ENCODE results near the gene KRTAP2-4. TPM values are rescaled to one million over a fixed set of nuclear protein-coding genes. Genes with fewer than 3 reads are reported as not detected.
"Not testable (repeated sequence)": the region's sequence is repeated elsewhere in the genome, so short reads cannot be mapped to it uniquely, and the experiment has no call there.

KRTAP2-4 gene
- polyA plus RNA-seq, 3 donors, result not detected

GRCh38 chr17:41103896-41104295 lies 38.2 kb upstream of the KRTAP2-4 start:
- H3K4me1 ChIP-seq (ENCODE audit: control insufficient read depth in 1 of 2, insufficient read depth in 2 of 2, low read length in 2 of 2), result peaks cover 5 to 13% of the 10 kb centered on the region in 2 donors
- H3K36me3 Mint-ChIP-seq, result no peaks in the 10 kb centered on the region
- no peak overlapping the region for H2AFZ ChIP-seq (ENCODE audit: insufficient read depth, low read depth, low read length, poor library complexity, severe bottlenecking)
- no peak overlapping the region for H3K27ac Mint-ChIP-seq
- intact Hi-C loops (cut with micrococcal nuclease), result no loop called here
- H3K4me1 Mint-ChIP-seq, result peaks cover 11% of the 10 kb centered on the region
- no CpG with 5 or more reads among the region's 1 CpG for WGBS (ENCODE audit: insufficient coverage)
- no peaks in the 10 kb centered on the region for H3K36me3 ChIP-seq (replicated peaks in 1 of 2; ENCODE audit: control insufficient read depth in 1 of 2, insufficient read depth in 2 of 2, low read length in 2 of 2)
- peaks cover 0 to 3% (median 0%) of the 10 kb centered on the region in 7 donors for H3K9me3 Mint-ChIP-seq
- H4K20me1 ChIP-seq (ENCODE audit: insufficient read depth, low read length), result no peaks in the 10 kb centered on the region
- H3K27ac ChIP-seq (ENCODE audit: low read depth in 1 of 2, low read length in 2 of 2), result no peak overlapping the region
- no peak overlapping the region for H3K4me3 Mint-ChIP-seq
- H3K4me2 ChIP-seq (replicated peaks; ENCODE audit: extremely low read depth, low read length, poor library complexity, severe bottlenecking), result no peak overlapping the region
- H3K9ac ChIP-seq (ENCODE audit: insufficient read depth, low read length, poor library complexity, severe bottlenecking), result no peak overlapping the region
- peaks cover 0 to 2% (median 1%) of the 10 kb centered on the region in 3 donors for H3K27me3 Mint-ChIP-seq (ENCODE audit: low read depth in 3 of 3)
- no peaks in the 10 kb centered on the region for H3K27me3 ChIP-seq (ENCODE audit: control insufficient read depth in 2 of 2, insufficient read depth in 2 of 2, low read length in 2 of 2)
- no peaks in the 10 kb centered on the region for H3K79me2 ChIP-seq (ENCODE audit: insufficient read depth, low read length)
- DNase-seq, result no peak
- no peak overlapping the region for H3K4me3 ChIP-seq (replicated peaks in 1 of 3; ENCODE audit: low read depth in 2 of 3, low read length in 3 of 3)
- TF ChIP-seq CTCF (IDR thresholded peaks at IDR 0.05), result no peak
- no peaks in the 10 kb centered on the region for H3K9me3 ChIP-seq (replicated peaks in 1 of 2; ENCODE audit: control insufficient read depth in 1 of 2, insufficient read depth in 1 of 2, low read length in 2 of 2)

GRCh38 chr17:41101586-41102259 lies 36.0 kb upstream of the KRTAP2-4 start, which contains the start of gene KRTAP4-16:
Gene KRTAP4-16, minus strand, starts transcription at chr17:41102209. Its CDS starts 0 bp downstream, at chr17:41102209.
- intact Hi-C loops (cut with micrococcal nuclease), result no loop called here
- Histone ChIP-seq H3K79me2 (ENCODE audit: insufficient read depth, low read length) (no peaks in the 10 kb centered on the region), H3K36me3 (replicated peaks in 1 of 2; ENCODE audit: control insufficient read depth in 1 of 2, insufficient read depth in 2 of 2, low read length in 2 of 2) (no peaks in the 10 kb centered on the region), H3K9me3 (replicated peaks in 1 of 2; ENCODE audit: control insufficient read depth in 1 of 2, insufficient read depth in 1 of 2, low read length in 2 of 2) (no peaks in the 10 kb centered on the region), H4K20me1 (ENCODE audit: insufficient read depth, low read length) (no peaks in the 10 kb centered on the region), H3K4me2 (replicated peaks; ENCODE audit: extremely low read depth, low read length, poor library complexity, severe bottlenecking) (no peak within 1 kb of the TSS), H3K4me1 (ENCODE audit: control insufficient read depth in 1 of 2, insufficient read depth in 2 of 2, low read length in 2 of 2) (no peaks in the 10 kb centered on the region), H3K27ac (ENCODE audit: low read depth in 1 of 2, low read length in 2 of 2) (no peak within 1 kb of the TSS), H2AFZ (ENCODE audit: insufficient read depth, low read depth, low read length, poor library complexity, severe bottlenecking) (no peak within 1 kb of the TSS), H3K4me3 (replicated peaks in 1 of 3; ENCODE audit: low read depth in 2 of 3, low read length in 3 of 3) (no peak within 1 kb of the TSS), H3K27me3 (ENCODE audit: control insufficient read depth in 2 of 2, insufficient read depth in 2 of 2, low read length in 2 of 2) (no peaks in the 10 kb centered on the region), H3K9ac (ENCODE audit: insufficient read depth, low read length, poor library complexity, severe bottlenecking) (no peak within 1 kb of the TSS)
- no peak for DNase-seq
- Mint-ChIP-seq H3K4me1 (peaks cover 5% of the 10 kb centered on the region), H3K36me3 (no peaks in the 10 kb centered on the region), H3K27ac (no peak within 1 kb of the TSS), H3K4me3 (no peak within 1 kb of the TSS), H3K27me3 (ENCODE audit: low read depth in 3 of 3) (peaks cover 0 to 7% (median 1%) of the 10 kb centered on the region in 3 donors), H3K9me3 (peaks cover 0 to 3% (median 0%) of the 10 kb centered on the region in 7 donors)
- 73% methylated on average over 8 of the region's 10 CpGs for WGBS (ENCODE audit: insufficient coverage)
- no peak for TF ChIP-seq CTCF (IDR thresholded peaks at IDR 0.05)

- H3K27me3 Mint-ChIP-seq (ENCODE audit: low read depth in 3 of 3); H3K36me3 Mint-ChIP-seq; H3K4me1 ChIP-seq (ENCODE audit: control insufficient read depth in 1 of 2, insufficient read depth in 2 of 2, low read length in 2 of 2); DNase-seq; H4K20me1 ChIP-seq (ENCODE audit: insufficient read depth, low read length); H3K36me3 ChIP-seq (replicated peaks in 1 of 2; ENCODE audit: control insufficient read depth in 1 of 2, insufficient read depth in 2 of 2, low read length in 2 of 2); H3K27ac ChIP-seq (ENCODE audit: low read depth in 1 of 2, low read length in 2 of 2); H3K4me1 Mint-ChIP-seq; H3K79me2 ChIP-seq (ENCODE audit: insufficient read depth, low read length); H3K27ac Mint-ChIP-seq; intact Hi-C loops (cut with micrococcal nuclease); H3K4me2 ChIP-seq (replicated peaks; ENCODE audit: extremely low read depth, low read length, poor library complexity, severe bottlenecking); H2AFZ ChIP-seq (ENCODE audit: insufficient read depth, low read depth, low read length, poor library complexity, severe bottlenecking); H3K27me3 ChIP-seq (ENCODE audit: control insufficient read depth in 2 of 2, insufficient read depth in 2 of 2, low read length in 2 of 2); H3K4me3 ChIP-seq (replicated peaks in 1 of 3; ENCODE audit: low read depth in 2 of 3, low read length in 3 of 3); H3K4me3 Mint-ChIP-seq; H3K9ac ChIP-seq (ENCODE audit: insufficient read depth, low read length, poor library complexity, severe bottlenecking); H3K9me3 ChIP-seq (replicated peaks in 1 of 2; ENCODE audit: control insufficient read depth in 1 of 2, insufficient read depth in 1 of 2, low read length in 2 of 2); H3K9me3 Mint-ChIP-seq: not testable (repeated sequence)
- 0% methylated on average over 3 of the region's 7 CpGs for WGBS (ENCODE audit: insufficient coverage)
Measured at GRCh38 chr17:41099682-41100480, 34.2 kb upstream of the KRTAP2-4 start.
